Activated naive CD4-positive, alpha-beta T cell treated with anti-CD3 and anti-CD28 coated beads, Interleukin-2, amount 50 U/mL, for 24 hours (primary cell): ENCODE results near the gene SALL1.

Source experiments
- H3K27ac Mint-ChIP-seq: one replicate; pipeline ENCODE4 v1.8.0; 2021; ENCODE audit warnings: mild to moderate bottlenecking, mixed read lengths
- H3K27me3 Mint-ChIP-seq: one replicate; pipeline ENCODE4 v1.8.0; 2021; ENCODE audit warnings: mixed read lengths
- H3K36me3 Mint-ChIP-seq: one replicate; pipeline ENCODE4 v1.8.0; 2021; ENCODE audit warnings: mixed read lengths
- H3K4me1 Mint-ChIP-seq: one replicate; pipeline ENCODE4 v1.8.0; 2021; ENCODE audit warnings: mixed read lengths
- H3K4me3 Mint-ChIP-seq: one replicate; pipeline ENCODE4 v1.8.0; 2021; ENCODE audit warnings: mild to moderate bottlenecking, mixed read lengths
- H3K9me3 Mint-ChIP-seq: one replicate; pipeline ENCODE4 v1.8.0; 2021; ENCODE audit warnings: mixed read lengths

Gene SALL1

GRCh38 chr16:51113236-51114125 lies 37.6 kb downstream of the SALL1 start:
- Mint-ChIP-seq H3K27me3 (peaks cover 32% of the 10 kb centered on the region), H3K4me1 (no peaks in the 10 kb centered on the region), H3K9me3 (no peaks in the 10 kb centered on the region), H3K27ac (no peak overlapping the region), H3K36me3 (no peaks in the 10 kb centered on the region), H3K4me3 (no peak overlapping the region)

- no peaks in the 10 kb centered on the region for H3K36me3 Mint-ChIP-seq
- no peaks in the 10 kb centered on the region for H3K4me1 Mint-ChIP-seq
- H3K27ac Mint-ChIP-seq: no peak overlapping the region
- H3K27me3 Mint-ChIP-seq: peaks cover 30% of the 10 kb centered on the region
- no peak overlapping the region for H3K4me3 Mint-ChIP-seq
- no peaks in the 10 kb centered on the region for H3K9me3 Mint-ChIP-seq
Measured at GRCh38 chr16:51112323-51112722, 38.7 kb downstream of the SALL1 start.

GRCh38 chr16:51111759-51112158 lies 39.3 kb downstream of the SALL1 start:
- Mint-ChIP-seq H3K4me1 (no peaks in the 10 kb centered on the region), H3K27me3 (peaks cover 31% of the 10 kb centered on the region), H3K9me3 (no peaks in the 10 kb centered on the region), H3K27ac (no peak overlapping the region), H3K36me3 (no peaks in the 10 kb centered on the region), H3K4me3 (no peak overlapping the region)

- Mint-ChIP-seq H3K4me3 (no peak overlapping the region), H3K27me3 (peaks cover 27% of the 10 kb centered on the region), H3K27ac (no peak overlapping the region), H3K36me3 (no peaks in the 10 kb centered on the region), H3K9me3 (no peaks in the 10 kb centered on the region), H3K4me1 (no peaks in the 10 kb centered on the region)
Measured at GRCh38 chr16:51110700-51111157, 40.3 kb downstream of the SALL1 start.

- Mint-ChIP-seq H3K9me3 (no peaks in the 10 kb centered on the region), H3K4me1 (no peaks in the 10 kb centered on the region), H3K27me3 (peaks cover 15% of the 10 kb centered on the region), H3K27ac (no peak overlapping the region), H3K4me3 (no peak overlapping the region), H3K36me3 (no peaks in the 10 kb centered on the region)
Measured at GRCh38 chr16:51109173-51109572, 41.9 kb downstream of the SALL1 start.

- Mint-ChIP-seq H3K27ac (no peak overlapping the region), H3K36me3 (no peaks in the 10 kb centered on the region), H3K9me3 (peaks cover 3% of the 10 kb centered on the region), H3K4me1 (no peaks in the 10 kb centered on the region), H3K4me3 (no peak overlapping the region), H3K27me3 (peaks cover 9% of the 10 kb centered on the region)
Measured at GRCh38 chr16:51107742-51108141, 43.3 kb downstream of the SALL1 start.

GRCh38 chr16:51106535-51106934 lies 44.5 kb downstream of the SALL1 start:
- H3K4me3 Mint-ChIP-seq: no peak overlapping the region
- no peak overlapping the region for H3K27ac Mint-ChIP-seq
- no peaks in the 10 kb centered on the region for H3K4me1 Mint-ChIP-seq
- H3K9me3 Mint-ChIP-seq: peaks cover 4% of the 10 kb centered on the region
- H3K27me3 Mint-ChIP-seq: peaks cover 5% of the 10 kb centered on the region
- no peaks in the 10 kb centered on the region for H3K36me3 Mint-ChIP-seq

GRCh38 chr16:51103590-51103989 lies 47.5 kb downstream of the SALL1 start:
- Mint-ChIP-seq H3K27ac (no peak overlapping the region), H3K27me3 (peaks cover 5% of the 10 kb centered on the region), H3K4me3 (no peak overlapping the region), H3K4me1 (no peaks in the 10 kb centered on the region), H3K36me3 (no peaks in the 10 kb centered on the region), H3K9me3 (peaks cover 4% of the 10 kb centered on the region)

- Mint-ChIP-seq H3K36me3 (no peaks in the 10 kb centered on the region), H3K27me3 (peaks cover 9% of the 10 kb centered on the region), H3K27ac (no peak overlapping the region), H3K4me3 (no peak overlapping the region), H3K9me3 (peaks cover 3% of the 10 kb centered on the region), H3K4me1 (no peaks in the 10 kb centered on the region)
Measured at GRCh38 chr16:51097729-51098128, 53.3 kb downstream of the SALL1 start.

- H3K27ac Mint-ChIP-seq: no peak overlapping the region
- H3K4me3 Mint-ChIP-seq: no peak overlapping the region
- H3K4me1 Mint-ChIP-seq: no peaks in the 10 kb centered on the region
- no peaks in the 10 kb centered on the region for H3K36me3 Mint-ChIP-seq
- H3K9me3 Mint-ChIP-seq: peaks cover 6% of the 10 kb centered on the region
- H3K27me3 Mint-ChIP-seq: peaks cover 9% of the 10 kb centered on the region
Measured at GRCh38 chr16:51095890-51096626, 55.0 kb downstream of the SALL1 start.

- Mint-ChIP-seq H3K27ac (no peak overlapping the region), H3K9me3 (peaks cover 6% of the 10 kb centered on the region), H3K4me3 (no peak overlapping the region), H3K27me3 (peaks cover 9% of the 10 kb centered on the region), H3K36me3 (no peaks in the 10 kb centered on the region), H3K4me1 (no peaks in the 10 kb centered on the region)
Measured at GRCh38 chr16:51095084-51095881, 55.8 kb downstream of the SALL1 start.

- no peaks in the 10 kb centered on the region for H3K4me1 Mint-ChIP-seq
- peaks cover 5% of the 10 kb centered on the region for H3K27me3 Mint-ChIP-seq
- no peaks in the 10 kb centered on the region for H3K36me3 Mint-ChIP-seq
- H3K4me3 Mint-ChIP-seq: no peak overlapping the region
- peaks cover 6% of the 10 kb centered on the region for H3K9me3 Mint-ChIP-seq
- H3K27ac Mint-ChIP-seq: no peak overlapping the region
Measured at GRCh38 chr16:51093726-51094280, 57.3 kb downstream of the SALL1 start.
